Hepatocyte (in vitro differentiated cells): ENCODE measurements around the gene MEIS2. TPM values are rescaled to one million over a fixed set of nuclear protein-coding genes. Genes with fewer than 3 reads are reported as not detected.

Source experiments
- DNase-seq: peaks from one replicate; pipeline ENCODE4 v3.0.0-alpha.2; 2016; ENCODE audit warnings: low spot score
- H2AFZ ChIP-seq: fragments of 200-600 bp; sonication (generic); 2 replicates; pipeline ENCODE4 v1.6.0; 2016; ENCODE audit warnings: antibody characterized with exemption, mild to moderate bottlenecking
- H3K27ac ChIP-seq: fragments of 200-600 bp; sonication (generic); 2 replicates; pipeline ENCODE4 v1.5.1; 2016; ENCODE audit warnings: mild to moderate bottlenecking
- H3K27me3 ChIP-seq: fragments of 200-600 bp; sonication (generic); 2 replicates; pipeline ENCODE4 v1.6.1; 2016
- H3K36me3 ChIP-seq: fragments of 200-600 bp; sonication (generic); replicated peaks from 2 replicates; pipeline ENCODE4 v1.5.1; 2016; ENCODE audit warnings: low read depth; ENCODE audit not compliant: insufficient read depth
- H3K4me1 ChIP-seq: fragments of 200-600 bp; sonication (generic); 2 replicates; pipeline ENCODE4 v1.5.1; 2016; ENCODE audit warnings: mild to moderate bottlenecking, moderate library complexity; ENCODE audit not compliant: insufficient read depth
- H3K4me2 ChIP-seq: fragments of 200-600 bp; sonication (generic); 2 replicates; pipeline ENCODE4 v1.6.0; 2016
- H3K4me3 ChIP-seq: fragments of 200-600 bp; sonication (generic); 2 replicates; pipeline ENCODE4 v1.5.1; 2016; ENCODE audit warnings: mild to moderate bottlenecking
- H3K79me2 ChIP-seq: fragments of 200-600 bp; sonication (generic); 2 replicates; pipeline ENCODE4 v1.6.0; 2017; ENCODE audit warnings: mild to moderate bottlenecking
- H3K9me2 ChIP-seq: fragments of 200-600 bp; sonication (generic); replicated peaks from 2 replicates; pipeline ENCODE4 v1.6.0; 2017; ENCODE audit warnings: mild to moderate bottlenecking; ENCODE audit not compliant: insufficient read depth
- H3K9me3 ChIP-seq: fragments of 200-600 bp; sonication (generic); 2 replicates; pipeline ENCODE4 v1.5.1; 2016; ENCODE audit warnings: low read depth, mild to moderate bottlenecking
- H4K20me1 ChIP-seq: fragments of 200-600 bp; sonication (generic); 2 replicates; pipeline ENCODE4 v1.6.0; 2016; ENCODE audit warnings: mild to moderate bottlenecking; ENCODE audit not compliant: insufficient read depth, poor library complexity, severe bottlenecking
- CTCF ChIP-seq: fragments of 200-600 bp; sonication (generic); IDR thresholded peaks from 2 replicates; pipeline ENCODE4 v1.5.1; 2016; ENCODE audit warnings: antibody characterized with exemption, mild to moderate bottlenecking; ENCODE audit not compliant: poor library complexity
- EZH2 ChIP-seq: fragments of 200-600 bp; sonication (generic); IDR thresholded peaks from 2 replicates; pipeline ENCODE4 v1.6.1; 2016; ENCODE audit warnings: antibody characterized with exemption, mild to moderate bottlenecking, borderline replicate concordance
- EZH2phosphoT487 ChIP-seq: fragments of 200-600 bp; sonication (generic); IDR thresholded peaks from one replicate; pipeline ENCODE4 v1.6.1; 2018; ENCODE audit warnings: antibody characterized with exemption, mild to moderate bottlenecking, low read depth, moderate library complexity; ENCODE audit not compliant: unreplicated experiment, severe bottlenecking
- WGBS: methylation state at CpG from one replicate; pipeline ENCODE4 v1.1.6; 2016; ENCODE audit warnings: low lambda C conversion rate; ENCODE audit errors: missing lambda C conversion rate; 5-methylcytosine and 5-hydroxymethylcytosine counted together
- polyA plus RNA-seq: library from polyadenylated mRNA; unstranded; fragments of >200 nt; fragmentation: Nextera tagmentation; extraction: Ambion mirVana; gene quantifications from 2 replicates; pipeline ENCODE4 v1.2.1, GENCODE V29; 2016
- total RNA-seq: library from RNA; depleted of rRNA; stranded (reverse); fragments of >200 nt; gene quantifications from 2 replicates; pipeline ENCODE4 v1.2.3, GENCODE V29; 2014

Gene MEIS2
- total and polyA plus RNA-seq, 2 experiments from 2014 or later, result 20.6 to 33.5 TPM

GRCh38 chr15:37045859-37046740 lies 54.2 kb downstream of the MEIS2 start:
- DNase-seq, result peak; percentile 39
- Histone ChIP-seq H3K4me2 (peak overlapping the region; percentile 70), H2AFZ (peak overlapping the region; percentile 42)

GRCh38 chr15:37044915-37045648 lies 55.3 kb downstream of the MEIS2 start:
- Histone ChIP-seq H3K27ac (peak overlapping the region; percentile 65), H3K79me2 (peaks cover 3% of the 10 kb centered on the region), H3K4me3 (no peak overlapping the region), H3K4me1 (peaks cover 30% of the 10 kb centered on the region), H3K9me3 (no peaks in the 10 kb centered on the region), H3K27me3 (no peaks in the 10 kb centered on the region), H2AFZ (peak overlapping the region; percentile 42), H3K36me3 (no peaks in the 10 kb centered on the region), H3K9me2 (no peaks in the 10 kb centered on the region), H4K20me1 (no peaks in the 10 kb centered on the region), H3K4me2 (peak overlapping the region; percentile 70)
- 61% methylated on average over 5 of the region's 5 CpGs for WGBS
- no peak for TF ChIP-seq EZH2
- no peak for TF ChIP-seq CTCF
- no peak for TF ChIP-seq EZH2phosphoT487
- no peak for DNase-seq

More at GRCh38 chr15:37045859-37046740, 54.2 kb downstream of the MEIS2 start:
- Histone ChIP-seq H3K27ac (peak overlapping the region; percentile 65), H3K79me2 (peaks cover 6% of the 10 kb centered on the region), H3K36me3 (no peaks in the 10 kb centered on the region), H3K4me1 (peaks cover 30% of the 10 kb centered on the region), H3K4me3 (no peak overlapping the region), H3K9me2 (no peaks in the 10 kb centered on the region), H3K27me3 (no peaks in the 10 kb centered on the region), H3K9me3 (no peaks in the 10 kb centered on the region), H4K20me1 (no peaks in the 10 kb centered on the region)
- 29% methylated on average over 12 of the region's 12 CpGs for WGBS
- no peak for TF ChIP-seq EZH2phosphoT487
- TF ChIP-seq EZH2, result no peak
- no peak for TF ChIP-seq CTCF

- Histone ChIP-seq H3K4me3 (no peak overlapping the region), H3K9me3 (no peaks in the 10 kb centered on the region), H3K4me2 (no peak overlapping the region), H3K36me3 (no peaks in the 10 kb centered on the region), H4K20me1 (no peaks in the 10 kb centered on the region), H3K79me2 (peaks cover 8% of the 10 kb centered on the region), H3K27ac (no peak overlapping the region), H3K27me3 (no peaks in the 10 kb centered on the region), H3K9me2 (no peaks in the 10 kb centered on the region), H3K4me1 (peaks cover 30% of the 10 kb centered on the region), H2AFZ (no peak overlapping the region)
- WGBS, result 95% methylated on average over 4 of the region's 4 CpGs
- TF ChIP-seq EZH2phosphoT487 (no peak), CTCF (no peak), EZH2 (no peak)
- no peak for DNase-seq
These were observed 58.5 kb downstream of the MEIS2 start for GRCh38 chr15:37041836-37042235.
